Amygdala (tissue), 56 donors: ENCODE measurements around the gene PIGC.

Experiments used
- DNase-seq, 56 donors: peaks; one replicate each; lab custom pipeline; 2025; lab: John Stamatoyannopoulos, UW

Gene PIGC

GRCh38 chr1:172443666-172444453, at the start of gene PIGC:
Gene PIGC (minus strand): TSS chr1:172444069. CDS start chr1:172442622, 1,447 bp downstream.
- peak in 55 of 56 donors; percentile 10 to 92 (median 76) for DNase-seq

GRCh38 chr1:172492421-172492820, 48.6 kb upstream of the PIGC start:
- no peak for DNase-seq

- no peak for DNase-seq
These were observed 46.0 kb upstream of the PIGC start for GRCh38 chr1:172489847-172490246.

- no peak for DNase-seq
These were observed 44.5 kb upstream of the PIGC start for GRCh38 chr1:172488393-172488792.

GRCh38 chr1:172487550-172487949, 43.7 kb upstream of the PIGC start:
- no peak for DNase-seq

- no peak for DNase-seq
These were observed 43.1 kb upstream of the PIGC start for GRCh38 chr1:172486805-172487454.

GRCh38 chr1:172485626-172486025, 41.8 kb upstream of the PIGC start:
- no peak for DNase-seq

GRCh38 chr1:172484252-172484651, 40.4 kb upstream of the PIGC start:
- DNase-seq = no peak

- DNase-seq = no peak
These were observed 39.6 kb upstream of the PIGC start for GRCh38 chr1:172483448-172483847.

GRCh38 chr1:172482044-172482443, 38.2 kb upstream of the PIGC start:
- no peak for DNase-seq

- no peak for DNase-seq
These were observed 36.6 kb upstream of the PIGC start for GRCh38 chr1:172480431-172480830.

- DNase-seq = no peak
These were observed 34.6 kb upstream of the PIGC start for GRCh38 chr1:172478485-172478884.

GRCh38 chr1:172477741-172478140, 33.9 kb upstream of the PIGC start:
- no peak for DNase-seq

- no peak for DNase-seq
These were observed 33.3 kb upstream of the PIGC start for GRCh38 chr1:172477216-172477615.

- no peak for DNase-seq
These were observed 32.4 kb upstream of the PIGC start for GRCh38 chr1:172476218-172476811.

GRCh38 chr1:172473842-172474241, 30.0 kb upstream of the PIGC start:
- DNase-seq = no peak

- DNase-seq = no peak
These were observed 29.4 kb upstream of the PIGC start for GRCh38 chr1:172473302-172473701.

GRCh38 chr1:172472495-172472894, 28.6 kb upstream of the PIGC start:
- no peak for DNase-seq

- no peak for DNase-seq
These were observed 27.8 kb upstream of the PIGC start for GRCh38 chr1:172471666-172472065.

GRCh38 chr1:172470149-172470548, 26.3 kb upstream of the PIGC start:
- DNase-seq = no peak

GRCh38 chr1:172469717-172470116, 25.8 kb upstream of the PIGC start:
- DNase-seq = no peak

- DNase-seq = no peak
These were observed 24.4 kb upstream of the PIGC start for GRCh38 chr1:172468296-172468695.
